Measurements from ENCODE around the gene MMP10.

Gene MMP10

GRCh38 chr11:102724904-102725500 is 55.4 kb downstream of the MMP10 start, which contains the start of gene MMP8:
Gene MMP8 (minus strand): TSS chr11:102724954. CDS start chr11:102724855, 99 bp downstream.
- DNase-seq, result no peak

GRCh38 chr11:102722821-102723220 is 57.6 kb downstream of the MMP10 start:
- no peak for DNase-seq

Data from activated effector memory CD4-positive, alpha-beta T cell treated with Interleukin-2 at 50 U/mL for 16 hours (primary cell).